ENCODE measurements around the gene BCAT1.

BCAT1 gene

DNA sequence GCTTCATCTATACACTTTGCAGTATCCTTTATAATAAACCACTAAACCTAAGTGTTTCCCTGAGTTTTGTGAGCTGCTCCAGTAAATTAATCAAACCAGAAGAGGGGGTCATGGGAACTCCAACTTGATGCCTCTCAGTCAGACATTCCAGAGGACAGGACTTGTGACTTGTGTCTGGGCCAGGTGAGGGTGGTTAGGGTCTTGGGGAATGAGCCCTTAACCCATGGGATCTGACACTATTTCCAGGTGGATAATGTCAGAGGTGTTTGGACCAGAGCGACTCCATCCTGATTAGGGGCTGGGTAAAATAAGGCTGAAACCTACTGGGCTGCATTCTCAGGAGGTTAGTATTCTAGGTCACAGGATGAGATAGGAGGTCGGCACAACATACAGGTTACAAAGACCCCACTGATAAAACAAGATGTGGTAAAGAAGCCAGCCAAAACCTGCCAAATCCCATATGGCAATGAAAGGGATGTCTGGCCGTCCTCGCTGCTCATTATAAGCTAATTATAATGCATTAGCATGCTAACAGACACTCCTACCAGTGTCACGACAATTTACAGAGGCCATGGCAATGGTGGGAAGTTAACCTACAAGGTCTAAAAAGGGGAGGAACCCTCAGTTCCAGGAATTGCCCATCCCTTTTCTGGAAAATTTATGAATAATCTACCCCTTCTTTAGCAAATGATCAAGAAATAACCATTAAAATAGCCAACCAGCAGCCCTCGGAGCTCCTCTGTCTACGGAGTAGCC, 58.7 kb downstream of the BCAT1 start:
- DNase-seq (ENCODE audit: low read depth), result no peak
- TF ChIP-seq, protein P1, sequence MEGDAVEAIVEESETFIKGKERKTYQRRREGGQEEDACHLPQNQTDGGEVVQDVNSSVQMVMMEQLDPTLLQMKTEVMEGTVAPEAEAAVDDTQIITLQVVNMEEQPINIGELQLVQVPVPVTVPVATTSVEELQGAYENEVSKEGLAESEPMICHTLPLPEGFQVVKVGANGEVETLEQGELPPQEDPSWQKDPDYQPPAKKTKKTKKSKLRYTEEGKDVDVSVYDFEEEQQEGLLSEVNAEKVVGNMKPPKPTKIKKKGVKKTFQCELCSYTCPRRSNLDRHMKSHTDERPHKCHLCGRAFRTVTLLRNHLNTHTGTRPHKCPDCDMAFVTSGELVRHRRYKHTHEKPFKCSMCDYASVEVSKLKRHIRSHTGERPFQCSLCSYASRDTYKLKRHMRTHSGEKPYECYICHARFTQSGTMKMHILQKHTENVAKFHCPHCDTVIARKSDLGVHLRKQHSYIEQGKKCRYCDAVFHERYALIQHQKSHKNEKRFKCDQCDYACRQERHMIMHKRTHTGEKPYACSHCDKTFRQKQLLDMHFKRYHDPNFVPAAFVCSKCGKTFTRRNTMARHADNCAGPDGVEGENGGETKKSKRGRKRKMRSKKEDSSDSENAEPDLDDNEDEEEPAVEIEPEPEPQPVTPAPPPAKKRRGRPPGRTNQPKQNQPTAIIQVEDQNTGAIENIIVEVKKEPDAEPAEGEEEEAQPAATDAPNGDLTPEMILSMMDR (IDR thresholded peaks at IDR 0.05; ENCODE audit: low read depth, low read length, missing control alignments), result no peak

GRCh38 chr12:24889411-24889810, 59.5 kb downstream of the BCAT1 start:
- DNase-seq (ENCODE audit: low read depth), result no peak
- no peak overlapping the region for H3K4me3 ChIP-seq (ENCODE audit: low read depth, low read length)
- TF ChIP-seq, protein P1 (IDR thresholded peaks at IDR 0.05; ENCODE audit: low read depth, low read length, missing control alignments), result no peak

More for the DNA sequence above, 58.7 kb downstream of the BCAT1 start:
- no peak overlapping the region for H3K4me3 ChIP-seq (ENCODE audit: low read depth, low read length)

GRCh38 chr12:24888813-24889212, 60.1 kb downstream of the BCAT1 start:
- H3K4me3 ChIP-seq (ENCODE audit: low read depth, low read length), result no peak overlapping the region
- TF ChIP-seq, protein P1 (IDR thresholded peaks at IDR 0.05; ENCODE audit: low read depth, low read length, missing control alignments), result no peak
- DNase-seq (ENCODE audit: low read depth), result no peak

GRCh38 chr12:24884911-24885310, 64.0 kb downstream of the BCAT1 start:
- H3K4me3 ChIP-seq (ENCODE audit: low read depth, low read length), result no peak overlapping the region
- no peak for DNase-seq (ENCODE audit: low read depth)
- TF ChIP-seq, protein P1 (IDR thresholded peaks at IDR 0.05; ENCODE audit: low read depth, low read length, missing control alignments), result no peak

GRCh38 chr12:24881724-24882371, 67.1 kb downstream of the BCAT1 start:
- TF ChIP-seq, protein P1 (IDR thresholded peaks at IDR 0.05; ENCODE audit: low read depth, low read length, missing control alignments), result no peak
- no peak overlapping the region for H3K4me3 ChIP-seq (ENCODE audit: low read depth, low read length)
- no peak for DNase-seq (ENCODE audit: low read depth)

DNA sequence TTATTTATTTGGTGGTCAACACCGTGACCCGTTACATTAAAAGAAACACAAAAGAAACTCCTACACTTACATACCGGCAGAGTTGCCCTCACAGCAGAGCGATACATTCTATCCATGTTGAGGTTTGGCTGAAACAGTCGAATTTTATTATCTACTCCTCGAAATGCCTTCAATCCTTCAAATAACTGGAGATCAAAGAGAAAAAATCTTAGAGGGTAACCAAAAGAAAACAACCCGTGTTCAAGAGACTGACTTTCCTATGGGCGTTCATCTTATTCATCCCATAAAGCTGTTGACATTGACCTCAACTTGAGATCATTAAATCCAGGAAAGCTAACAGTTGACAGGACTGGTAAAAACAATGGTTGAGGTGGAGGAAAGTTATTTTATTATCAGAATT, 67.7 kb downstream of the BCAT1 start:
- no peak for DNase-seq (ENCODE audit: low read depth)
- H3K4me3 ChIP-seq (ENCODE audit: low read depth, low read length), result no peak overlapping the region
- TF ChIP-seq, protein P1 (IDR thresholded peaks at IDR 0.05; ENCODE audit: low read depth, low read length, missing control alignments), result no peak

All from GM12864 (cell line).